Coronary artery (tissue), 2 donors: Measurements from ENCODE around the gene ZNF616.

Experiments
- DNase-seq: peaks from one replicate; pipeline ENCODE4 v3.0.0-alpha.2; 2017; ENCODE audit warnings: low spot score
- H3K27ac ChIP-seq, 2 donors: fragments of 200-600 bp; sonication (generic); one replicate each; pipeline ENCODE4 v1.5.1; 2016 to 2019
- H3K4me3 ChIP-seq: fragments of 200-600 bp; sonication (generic); 2 replicates; pipeline ENCODE4 v1.5.1; 2016; ENCODE audit warnings: mild to moderate bottlenecking, moderate library complexity
- TF ChIP-seq, protein P1 (sequence below): fragments of 200-600 bp; sonication (generic); IDR thresholded peaks from one replicate; pipeline ENCODE4 v1.5.1; 2019; ENCODE audit warnings: antibody characterized with exemption

The ZNF616 gene

DNA sequence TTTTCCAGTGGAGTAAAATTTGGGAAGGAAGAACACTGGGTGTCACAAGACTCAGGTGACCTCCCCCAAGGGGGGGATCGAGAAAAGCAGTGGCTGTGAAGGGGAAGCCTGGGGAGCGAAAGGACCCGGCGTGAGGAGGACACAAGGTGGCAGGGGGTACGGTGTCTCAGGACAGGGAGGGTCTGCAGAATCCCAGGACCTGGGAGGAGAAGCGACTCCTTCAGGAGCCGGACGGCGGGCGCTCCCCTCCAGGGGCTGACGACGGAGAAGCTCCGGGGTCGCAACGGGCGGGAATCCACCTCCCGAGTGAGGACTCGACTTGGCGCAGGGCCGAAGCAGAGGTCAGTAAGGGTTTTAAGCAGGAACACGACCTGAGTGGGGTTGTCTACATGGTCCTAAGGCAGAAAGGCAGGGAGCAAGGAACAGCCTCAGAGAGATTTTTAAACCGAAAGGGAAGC lies 31.2 kb upstream of the ZNF616 start:
- peak; percentile 77 for DNase-seq
- Histone ChIP-seq H3K4me3 (peak overlapping the region; percentile 81), H3K27ac (peak overlapping the region; percentile 78 to 87)
- TF ChIP-seq, protein P1, sequence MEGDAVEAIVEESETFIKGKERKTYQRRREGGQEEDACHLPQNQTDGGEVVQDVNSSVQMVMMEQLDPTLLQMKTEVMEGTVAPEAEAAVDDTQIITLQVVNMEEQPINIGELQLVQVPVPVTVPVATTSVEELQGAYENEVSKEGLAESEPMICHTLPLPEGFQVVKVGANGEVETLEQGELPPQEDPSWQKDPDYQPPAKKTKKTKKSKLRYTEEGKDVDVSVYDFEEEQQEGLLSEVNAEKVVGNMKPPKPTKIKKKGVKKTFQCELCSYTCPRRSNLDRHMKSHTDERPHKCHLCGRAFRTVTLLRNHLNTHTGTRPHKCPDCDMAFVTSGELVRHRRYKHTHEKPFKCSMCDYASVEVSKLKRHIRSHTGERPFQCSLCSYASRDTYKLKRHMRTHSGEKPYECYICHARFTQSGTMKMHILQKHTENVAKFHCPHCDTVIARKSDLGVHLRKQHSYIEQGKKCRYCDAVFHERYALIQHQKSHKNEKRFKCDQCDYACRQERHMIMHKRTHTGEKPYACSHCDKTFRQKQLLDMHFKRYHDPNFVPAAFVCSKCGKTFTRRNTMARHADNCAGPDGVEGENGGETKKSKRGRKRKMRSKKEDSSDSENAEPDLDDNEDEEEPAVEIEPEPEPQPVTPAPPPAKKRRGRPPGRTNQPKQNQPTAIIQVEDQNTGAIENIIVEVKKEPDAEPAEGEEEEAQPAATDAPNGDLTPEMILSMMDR = no peak

DNA sequence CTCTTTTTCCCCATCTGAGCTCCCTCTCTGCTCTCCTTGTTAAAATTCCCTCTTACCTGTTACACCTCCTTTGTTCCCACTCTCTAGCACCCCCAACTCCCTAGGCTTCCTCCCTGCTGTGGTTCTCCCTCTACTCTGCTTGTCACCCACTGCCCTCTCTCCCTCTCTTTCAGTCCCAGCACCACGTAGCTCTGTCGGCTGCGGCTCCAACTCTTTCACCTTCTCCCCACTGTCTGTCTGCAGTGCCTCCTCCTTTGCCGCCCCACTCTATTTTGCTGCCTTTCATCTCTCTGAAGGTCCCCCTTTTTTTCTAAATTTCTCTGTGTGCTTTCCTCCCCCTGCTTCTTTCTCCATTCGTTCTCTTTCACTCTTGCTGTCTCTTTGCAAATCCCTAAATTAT lies 30.6 kb upstream of the ZNF616 start:
- TF ChIP-seq, protein P1 = no peak
- peak overlapping the region; percentile 81 for H3K4me3 ChIP-seq
- no peak for DNase-seq
- peak overlapping the region; percentile 28 to 78 for H3K27ac ChIP-seq

DNA sequence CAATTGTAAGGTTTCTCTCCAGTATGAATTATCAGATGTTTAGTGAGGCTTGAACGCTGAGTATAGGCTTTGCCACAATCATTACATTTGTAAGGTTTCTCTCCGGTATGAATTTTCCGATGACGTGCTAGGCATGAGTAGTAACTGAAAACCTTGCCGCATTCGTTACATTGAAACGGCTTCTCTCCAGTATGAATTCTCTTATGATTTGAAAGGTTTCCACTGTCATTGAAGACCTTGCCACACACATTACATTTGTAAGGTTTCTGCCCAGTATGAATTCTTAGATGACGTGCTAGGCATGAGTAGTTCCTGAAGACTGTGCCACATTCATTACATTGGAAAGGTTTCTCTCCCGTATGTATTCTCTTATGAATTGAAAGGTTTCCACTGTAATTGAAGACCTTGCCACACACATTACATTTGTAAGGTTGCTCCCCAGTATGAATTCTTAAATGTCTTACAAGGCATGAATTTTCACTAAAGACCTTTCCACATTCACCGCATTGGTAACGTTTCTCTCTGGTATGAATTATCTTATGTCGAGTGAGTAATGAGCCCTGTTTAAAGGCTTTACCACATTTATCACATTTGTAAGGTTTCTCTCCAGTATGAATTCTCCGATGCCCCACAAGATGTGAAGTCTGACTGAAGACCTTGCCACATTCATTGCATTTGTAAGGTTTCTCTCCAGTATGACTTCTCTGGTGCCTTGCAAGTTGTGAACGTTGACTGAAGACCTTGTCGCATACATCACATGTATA lies 16.0 kb upstream of the ZNF616 start:
- no peak for DNase-seq
- Histone ChIP-seq H3K27ac (no peak overlapping the region), H3K4me3 (no peak overlapping the region)
- TF ChIP-seq, protein P1 = no peak

DNA sequence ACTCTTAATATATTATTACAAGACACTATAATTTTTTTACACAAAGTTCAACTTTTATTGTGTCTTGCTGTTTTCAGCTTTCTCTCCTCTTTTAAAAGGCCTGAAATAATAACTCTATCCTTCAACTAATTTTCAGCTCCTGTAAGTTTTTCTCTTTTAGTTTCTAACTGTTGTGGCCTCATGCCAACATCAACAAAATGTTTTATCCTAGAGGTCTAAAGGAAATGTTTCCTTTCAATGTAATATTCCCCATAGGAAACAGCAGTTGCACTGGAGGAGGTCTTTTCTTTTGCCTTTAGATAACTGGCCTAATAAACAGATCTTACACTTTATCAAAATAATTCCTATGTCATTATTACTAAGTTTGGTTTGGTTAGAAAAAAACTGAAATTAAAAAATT lies 8.5 kb upstream of the ZNF616 start:
- no peak for DNase-seq
- Histone ChIP-seq H3K4me3 (no peak overlapping the region), H3K27ac (no peak overlapping the region)
- TF ChIP-seq, protein P1 = no peak

DNA sequence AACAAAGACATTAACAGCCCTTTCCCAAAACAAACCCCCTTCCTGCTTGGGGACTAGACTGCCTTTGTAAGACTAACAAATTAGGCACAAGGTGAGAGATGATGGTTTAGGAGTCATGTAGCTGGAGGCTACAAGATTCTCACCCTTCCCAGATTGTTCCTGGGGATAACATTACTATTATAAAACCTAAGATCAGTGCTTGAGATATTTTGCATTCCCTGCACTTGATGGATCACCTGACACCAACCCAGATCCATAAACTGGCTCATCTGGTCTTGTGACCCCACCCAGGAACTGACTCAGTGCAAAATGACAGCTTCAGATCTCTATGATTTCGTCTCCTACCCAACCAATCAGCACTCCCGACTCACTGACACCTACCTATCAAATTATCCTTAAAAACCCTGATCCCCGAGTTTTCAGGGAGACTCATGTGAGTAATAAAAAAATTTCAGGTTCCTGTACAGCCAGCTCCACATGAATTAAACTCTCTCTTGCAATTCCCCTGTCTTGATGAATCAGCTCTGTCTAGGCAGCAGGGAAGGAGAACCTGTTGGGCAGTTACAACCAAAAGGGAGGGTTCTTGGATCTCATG lies 2.4 kb upstream of the ZNF616 start:
- no peak for DNase-seq
- no peak overlapping the region for H3K27ac ChIP-seq
- H3K4me3 ChIP-seq = no peak overlapping the region
- TF ChIP-seq, protein P1 = no peak

DNA sequence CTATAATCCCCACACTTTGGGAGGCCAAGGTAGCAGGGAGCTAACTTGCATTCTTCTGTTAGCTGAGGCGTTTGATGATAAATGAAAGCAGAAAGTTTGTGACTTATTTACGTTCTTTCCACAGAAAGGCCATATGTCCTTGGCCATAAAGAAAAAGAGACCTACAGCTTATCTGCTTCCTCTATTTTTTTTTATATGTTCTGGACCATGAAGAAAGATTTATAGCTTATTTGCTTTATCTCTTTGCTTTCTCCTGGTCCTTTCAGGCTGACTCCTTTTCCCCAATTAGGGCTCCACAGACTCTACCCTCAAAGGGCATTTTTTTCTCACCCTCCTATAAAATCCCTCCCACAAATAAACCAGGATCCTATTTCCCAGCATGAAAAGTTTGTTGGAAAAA lies 1.5 kb upstream of the ZNF616 start:
- Histone ChIP-seq H3K27ac (no peak overlapping the region), H3K4me3 (no peak overlapping the region)
- TF ChIP-seq, protein P1 = no peak
- DNase-seq = no peak
